Measurements from ENCODE around the gene CRYAA. TPM values are rescaled to one million over a fixed set of nuclear protein-coding genes. Genes with fewer than 3 reads are reported as not detected.
"Not testable (repeated sequence)": the region's sequence is repeated elsewhere in the genome, so short reads cannot be mapped to it uniquely, and the experiment has no call there.

The CRYAA gene, protein sequence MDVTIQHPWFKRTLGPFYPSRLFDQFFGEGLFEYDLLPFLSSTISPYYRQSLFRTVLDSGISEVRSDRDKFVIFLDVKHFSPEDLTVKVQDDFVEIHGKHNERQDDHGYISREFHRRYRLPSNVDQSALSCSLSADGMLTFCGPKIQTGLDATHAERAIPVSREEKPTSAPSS
- not detected for total RNA-seq
- not detected for polyA plus RNA-seq

DNA sequence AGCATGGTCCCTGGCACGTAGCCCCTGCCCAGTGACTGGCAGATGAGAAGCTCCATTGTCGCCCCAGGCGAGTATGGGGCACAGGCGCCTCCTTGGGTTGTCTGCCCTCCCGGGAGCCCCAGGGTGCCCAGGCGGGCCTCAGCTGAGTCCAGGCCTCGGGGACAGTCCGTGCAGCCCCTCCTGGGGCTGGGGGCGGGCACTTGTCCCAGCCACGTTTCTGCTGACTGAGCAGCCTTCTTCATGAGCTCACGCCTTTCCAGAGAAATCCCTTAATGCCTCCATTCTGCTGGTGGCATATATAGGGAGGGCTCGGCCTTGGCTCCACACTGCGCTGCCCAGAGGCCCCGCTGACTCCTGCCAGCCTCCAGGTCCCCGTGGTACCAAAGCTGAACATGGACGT is at the start of gene CRYAA:
TSS of gene CRYAA (plus strand) at position 301 of the 400 bp plus-strand sequence. CDS start at position 393, 92 bp downstream.
- WGBS, 2 donors = 84 to 95% methylated on average over 4 to 5 of the region's 16 CpGs
- not testable (repeated sequence) for H3K4me3 ChIP-seq

DNA sequence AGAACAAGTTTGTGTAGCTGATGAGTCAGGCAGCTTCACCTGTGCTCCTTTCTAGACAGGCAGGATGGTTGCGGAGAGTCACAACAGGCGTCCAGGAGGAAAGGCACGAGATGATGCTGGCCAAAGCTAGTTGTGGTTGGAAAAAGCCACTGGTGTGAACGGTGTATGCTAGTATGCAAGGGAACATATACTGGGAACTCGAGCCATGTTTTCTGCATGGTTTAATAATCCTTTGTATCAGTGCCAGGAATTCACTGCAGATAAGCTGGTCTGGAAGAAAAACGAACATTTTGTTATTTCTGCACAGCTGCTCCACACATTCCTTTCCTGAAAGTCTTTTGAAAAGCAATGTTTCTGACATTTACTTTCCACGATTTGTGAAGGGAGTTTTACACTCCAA is 38.7 kb upstream of the CRYAA start:
- H3K27ac ChIP-seq; intact Hi-C loops (cut with DNase I); H3K27me3 ChIP-seq; H3K9me3 ChIP-seq; H3K4me3 ChIP-seq; DNase-seq; H3K4me1 ChIP-seq; H3K36me3 ChIP-seq: not testable (repeated sequence)
- WGBS, 2 donors = no CpG with 5 or more reads among the region's 7 CpGs

More for the DNA sequence above, at the start of gene CRYAA:
- H3K4me1 ChIP-seq; intact Hi-C loops (cut with DNase I); DNase-seq; H3K9me3 ChIP-seq; H3K27ac ChIP-seq; H3K36me3 ChIP-seq; H3K27me3 ChIP-seq: not testable (repeated sequence)

DNA sequence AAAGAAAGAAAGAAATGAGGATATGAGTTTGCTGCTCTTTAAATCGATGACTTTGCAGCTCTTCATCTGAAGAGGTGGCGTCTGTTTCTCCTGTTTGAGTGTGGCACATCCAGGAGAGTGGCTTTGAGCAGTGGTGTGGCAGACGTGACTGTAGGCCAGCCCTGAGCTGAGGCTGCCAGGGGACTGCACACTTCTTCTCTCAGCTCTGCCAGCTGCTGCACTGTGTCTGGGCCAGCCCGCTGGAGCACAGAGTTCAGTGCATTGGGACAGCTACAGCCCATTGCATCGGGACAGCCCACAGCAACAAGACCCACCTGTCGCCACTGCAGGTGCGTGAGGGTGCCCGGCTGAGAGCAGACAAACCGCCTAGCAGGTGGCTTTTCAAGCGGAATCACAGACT is 34.3 kb upstream of the CRYAA start:
- WGBS, 2 donors = no CpG with 5 or more reads among the region's 10 CpGs

DNA sequence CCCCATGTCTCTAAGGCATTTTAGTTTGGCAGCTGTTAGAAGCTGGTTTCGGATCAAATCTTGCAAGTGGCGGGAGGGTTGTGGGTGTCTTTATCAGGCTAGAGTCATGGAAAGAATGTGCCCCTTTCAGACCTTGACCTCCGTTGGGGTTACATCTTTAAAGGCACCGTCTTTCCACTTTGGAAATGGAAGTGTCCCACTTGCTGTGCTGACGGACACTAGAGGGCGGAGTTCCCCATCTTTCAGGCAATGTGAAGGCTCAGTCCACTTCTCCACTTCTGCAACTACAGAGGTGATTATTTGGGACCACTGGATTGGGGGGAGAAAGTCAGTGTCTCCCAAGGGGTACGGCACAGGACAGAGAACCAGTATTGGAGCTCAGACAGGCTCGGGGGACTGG is 29.9 kb upstream of the CRYAA start:
- H3K27me3 ChIP-seq; H3K9me3 ChIP-seq; DNase-seq; H3K4me3 ChIP-seq; H3K4me1 ChIP-seq; H3K27ac ChIP-seq; H3K36me3 ChIP-seq; intact Hi-C loops (cut with DNase I): not testable (repeated sequence)
- WGBS, 2 donors = 4 to 11% methylated on average over 3 to 4 of the region's 8 CpGs

More for the DNA sequence above, 34.3 kb upstream of the CRYAA start:
- intact Hi-C loops (cut with DNase I); H3K9me3 ChIP-seq; H3K4me1 ChIP-seq; H3K27ac ChIP-seq; H3K36me3 ChIP-seq; DNase-seq; H3K4me3 ChIP-seq; H3K27me3 ChIP-seq: not testable (repeated sequence)

DNA sequence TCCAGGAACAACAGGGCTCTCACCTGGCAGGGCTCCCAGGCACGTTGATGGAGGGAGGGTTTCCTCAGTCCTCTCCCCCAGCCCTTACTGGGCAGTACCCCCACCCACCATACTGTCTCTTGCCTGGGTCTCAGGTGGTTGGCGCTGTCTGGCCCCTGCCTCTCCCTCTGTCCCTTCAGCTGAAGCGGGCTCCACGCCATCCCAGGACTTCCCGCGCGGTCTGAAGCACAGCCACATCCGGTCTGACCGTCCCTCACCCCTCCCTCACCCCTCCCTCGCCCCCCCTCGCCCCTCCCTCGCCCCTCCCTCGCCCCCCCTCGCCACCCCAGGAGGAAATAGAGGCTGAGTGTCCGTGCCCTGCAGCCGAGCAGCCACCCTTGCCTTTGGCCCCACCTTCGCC is 27.4 kb upstream of the CRYAA start:
- H3K36me3 ChIP-seq; H3K27me3 ChIP-seq; intact Hi-C loops (cut with DNase I); H3K9me3 ChIP-seq; H3K4me3 ChIP-seq; H3K27ac ChIP-seq; H3K4me1 ChIP-seq; DNase-seq: not testable (repeated sequence)
- 3 to 100% methylated on average over 1 to 3 of the region's 17 CpGs for WGBS, 2 donors

DNA sequence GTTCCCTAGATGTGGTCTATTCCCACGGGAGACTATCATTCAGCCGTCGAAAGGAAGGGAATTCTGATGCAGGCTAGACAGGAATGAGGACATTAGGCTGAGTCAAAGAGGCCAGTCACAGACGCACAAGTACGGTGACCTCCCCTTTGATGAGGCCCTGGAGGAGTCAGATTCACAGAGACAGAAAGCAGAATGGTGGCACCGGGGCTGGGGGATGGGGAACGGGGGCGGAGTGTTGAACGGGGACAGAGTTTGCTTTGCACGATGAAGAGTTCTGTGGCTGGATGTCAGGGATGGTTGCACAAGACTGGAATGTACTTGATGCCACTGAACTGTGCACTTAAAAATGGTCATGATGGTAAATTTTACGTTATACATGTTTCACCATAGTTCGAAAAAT is 22.2 kb upstream of the CRYAA start:
- H3K36me3 ChIP-seq; H3K4me3 ChIP-seq; H3K27me3 ChIP-seq; intact Hi-C loops (cut with DNase I); DNase-seq; H3K4me1 ChIP-seq; H3K9me3 ChIP-seq; H3K27ac ChIP-seq: not testable (repeated sequence)
- no CpG with 5 or more reads among the region's 12 CpGs for WGBS, 2 donors

DNA sequence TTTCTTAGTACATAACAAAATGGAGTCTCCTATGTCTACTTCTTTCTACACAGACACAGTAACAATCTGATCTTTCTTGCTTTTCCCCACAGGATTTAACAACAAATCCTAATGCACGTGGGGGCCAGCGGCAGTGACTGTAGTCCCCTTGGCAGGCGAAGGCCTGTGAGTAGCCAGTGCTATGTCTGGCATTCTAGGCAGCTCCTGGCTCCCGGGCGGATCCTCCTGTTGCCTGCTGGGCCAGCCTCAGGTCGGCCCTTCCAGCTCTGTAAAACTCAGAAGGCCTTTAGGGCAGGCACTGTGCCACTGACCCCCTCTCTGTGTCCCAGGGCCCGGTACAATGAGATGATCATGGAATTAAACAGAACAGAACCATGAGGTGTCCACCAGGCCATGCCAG is 20.8 kb upstream of the CRYAA start:
- H3K36me3 ChIP-seq; H3K27me3 ChIP-seq; H3K27ac ChIP-seq; H3K4me1 ChIP-seq; H3K4me3 ChIP-seq; DNase-seq; H3K9me3 ChIP-seq; intact Hi-C loops (cut with DNase I): not testable (repeated sequence)
- WGBS, 2 donors = no CpG with 5 or more reads among the region's 7 CpGs

DNA sequence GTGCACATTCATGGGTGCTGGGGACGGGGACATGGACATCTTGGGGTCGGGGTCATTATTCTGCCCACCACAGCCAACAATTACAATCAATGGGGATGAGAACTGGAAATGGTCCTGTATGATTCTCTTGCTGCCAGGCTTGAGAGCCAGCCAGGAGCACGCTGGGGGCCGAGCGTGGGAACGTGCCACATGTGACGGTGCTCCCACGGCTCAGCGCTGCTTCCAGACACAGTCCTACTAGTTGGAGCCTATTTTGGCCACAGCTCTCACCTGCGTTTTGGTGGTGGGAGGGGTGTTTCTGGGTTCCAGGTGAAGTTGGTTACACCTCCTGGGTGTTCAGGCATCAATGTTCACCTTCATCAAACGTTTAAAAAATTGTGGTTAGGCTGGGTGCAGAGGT is 19.5 kb upstream of the CRYAA start:
- intact Hi-C loops (cut with DNase I) = not testable (repeated sequence)

DNA sequence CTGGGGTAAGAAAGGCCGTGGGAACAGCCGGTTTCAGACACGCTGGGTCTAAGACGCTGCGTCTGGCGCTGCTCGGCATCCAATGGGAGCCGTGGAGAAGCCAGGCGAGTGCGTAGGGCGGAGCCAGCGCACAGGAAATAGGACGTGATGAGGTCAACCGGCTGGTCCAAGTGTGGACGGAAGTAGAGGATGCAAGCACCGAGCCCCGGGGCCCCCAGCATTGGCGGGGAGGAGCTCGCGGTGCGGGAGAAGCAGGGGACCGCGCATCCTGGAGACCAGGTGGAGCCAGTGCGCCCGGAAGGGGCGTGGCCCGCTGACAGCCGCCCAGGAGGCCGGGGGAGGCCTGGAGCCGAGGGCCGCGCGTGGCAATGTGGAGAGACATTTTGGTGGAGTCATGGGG is 15.2 kb upstream of the CRYAA start:
- H3K4me1 ChIP-seq; H3K27me3 ChIP-seq; intact Hi-C loops (cut with DNase I); DNase-seq; H3K27ac ChIP-seq; H3K36me3 ChIP-seq; H3K4me3 ChIP-seq; H3K9me3 ChIP-seq: not testable (repeated sequence)
- no CpG with 5 or more reads among the region's 33 CpGs for WGBS, 2 donors

More for the DNA sequence above, 19.5 kb upstream of the CRYAA start:
- not testable (repeated sequence) for H3K9me3 ChIP-seq, DNase-seq, H3K4me1 ChIP-seq, H3K36me3 ChIP-seq, H3K27ac ChIP-seq, H3K27me3 ChIP-seq, H3K4me3 ChIP-seq
- no CpG with 5 or more reads among the region's 11 CpGs for WGBS, 2 donors

DNA sequence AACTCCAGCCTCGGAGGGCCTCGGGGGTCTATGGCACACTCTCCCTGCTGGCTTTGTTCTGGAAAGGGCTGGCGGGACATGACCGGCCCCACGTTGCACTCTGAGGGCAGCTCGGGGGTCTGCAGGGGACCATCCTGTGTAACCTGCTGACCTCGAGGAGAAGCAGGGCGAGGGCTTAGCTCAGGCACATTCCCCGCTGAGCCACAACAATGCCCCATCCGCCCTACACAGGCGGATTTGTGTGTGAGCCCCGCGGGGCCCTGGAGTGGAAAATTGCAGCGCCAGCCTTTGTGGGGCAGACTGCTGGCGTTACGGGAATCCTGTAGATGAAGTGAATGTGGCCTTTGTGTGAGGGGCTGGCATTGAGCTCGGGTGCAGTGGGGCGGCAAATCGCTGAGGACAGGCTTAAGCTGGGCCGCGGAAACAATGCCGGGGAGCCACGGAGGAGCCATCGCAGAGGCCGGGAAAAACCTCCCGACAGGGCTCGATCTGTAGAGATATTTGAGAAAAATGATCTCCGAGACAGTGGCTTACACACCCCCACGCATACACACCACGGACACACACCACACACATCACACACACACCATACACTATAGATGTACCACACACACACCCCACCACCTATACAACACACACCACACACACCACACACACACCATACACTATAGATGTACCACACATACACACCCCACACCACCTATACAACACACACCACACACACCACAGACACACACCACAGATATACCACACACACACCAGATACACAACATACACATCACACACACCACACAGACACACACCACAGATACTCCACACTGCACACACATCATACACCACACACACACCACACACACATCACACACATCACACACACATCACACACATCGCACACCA is 9.3 kb upstream of the CRYAA start:
- intact Hi-C loops (cut with DNase I); H3K27me3 ChIP-seq; DNase-seq; H3K36me3 ChIP-seq; H3K9me3 ChIP-seq; H3K4me1 ChIP-seq; H3K27ac ChIP-seq; H3K4me3 ChIP-seq: not testable (repeated sequence)
- no CpG with 5 or more reads among the region's 31 CpGs for WGBS, 2 donors

DNA sequence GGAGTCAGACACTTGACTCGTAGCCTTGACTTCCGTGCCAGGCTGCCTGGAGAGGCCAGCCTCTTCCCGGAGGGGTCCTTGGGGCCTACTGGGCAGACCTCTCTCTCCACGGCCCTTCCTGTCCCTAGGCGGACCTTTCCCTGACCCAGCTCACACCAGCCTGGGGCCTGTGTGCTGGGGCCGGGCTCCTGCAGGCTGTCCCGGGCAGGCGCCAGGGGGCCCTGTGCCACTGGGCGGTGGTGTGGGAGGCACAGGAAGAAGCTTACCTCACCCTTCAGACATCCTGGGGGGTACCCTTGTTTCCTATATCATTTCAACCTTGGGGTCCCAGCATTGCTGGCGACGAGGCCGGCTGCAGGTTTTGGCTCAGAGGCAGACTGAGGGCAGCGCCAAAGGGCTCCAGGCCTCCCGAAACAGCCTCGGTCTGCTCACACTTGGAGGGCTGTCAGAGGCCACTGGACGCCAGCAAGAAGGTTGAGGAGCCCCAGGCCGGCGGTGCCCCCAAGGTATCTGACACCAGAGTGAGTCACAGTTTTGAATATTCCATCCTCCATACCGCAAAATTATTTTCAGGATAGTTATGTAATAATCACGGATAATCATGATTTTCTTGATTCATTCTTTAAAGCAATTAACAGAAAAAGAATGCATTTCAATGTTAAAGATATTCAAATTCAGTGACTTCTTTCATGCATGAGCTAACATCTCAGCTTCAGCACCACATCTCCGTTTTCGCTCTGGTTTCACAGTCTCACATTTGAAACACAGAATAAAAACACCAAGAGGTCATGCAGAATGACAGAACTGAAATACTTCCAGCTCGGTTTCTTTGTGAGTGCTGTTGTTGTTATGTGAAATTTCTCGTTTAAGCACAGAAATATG is 6.7 kb upstream of the CRYAA start:
- H3K4me3 ChIP-seq; intact Hi-C loops (cut with DNase I); H3K9me3 ChIP-seq; DNase-seq; H3K36me3 ChIP-seq; H3K4me1 ChIP-seq; H3K27ac ChIP-seq; H3K27me3 ChIP-seq: not testable (repeated sequence)
- no CpG with 5 or more reads among the region's 24 CpGs for WGBS, 2 donors

DNA sequence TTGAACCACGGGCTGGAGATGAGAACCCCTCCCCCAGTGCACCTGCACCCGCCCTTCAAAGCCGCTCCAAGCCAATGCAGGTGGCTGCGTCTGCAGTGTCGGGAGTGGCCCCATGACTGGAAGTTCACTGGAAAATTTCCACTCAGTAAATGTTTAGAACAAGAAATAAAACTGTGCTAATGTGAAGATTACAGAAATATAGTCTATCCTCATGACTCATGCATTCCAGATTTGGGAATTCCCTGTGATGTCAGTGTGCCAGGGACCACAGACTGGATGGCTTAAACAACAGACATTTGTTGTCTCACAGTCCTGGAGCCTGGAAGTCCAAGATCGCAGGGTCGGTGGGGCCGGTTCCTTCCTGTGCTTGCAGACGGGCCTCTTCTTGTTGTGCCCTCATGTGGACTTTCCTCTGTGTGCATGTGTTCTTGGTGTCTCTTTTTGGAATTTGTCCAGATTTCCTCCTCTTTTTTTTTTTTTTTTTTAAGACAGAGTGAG is 6.1 kb upstream of the CRYAA start:
- H3K9me3 ChIP-seq; H3K36me3 ChIP-seq; H3K4me3 ChIP-seq; H3K27ac ChIP-seq; H3K4me1 ChIP-seq; intact Hi-C loops (cut with DNase I); DNase-seq; H3K27me3 ChIP-seq: not testable (repeated sequence)
- no CpG with 5 or more reads among the region's 9 CpGs for WGBS, 2 donors

Data from sigmoid colon (tissue), 7 donors.